Hematopoietic multipotent progenitor cell (in vitro differentiated cells): Measurements from ENCODE around the gene GOLGA8H. TPM values are rescaled to one million over a fixed set of nuclear protein-coding genes. Genes with fewer than 3 reads are reported as not detected.
"Not testable (repeated sequence)": the region's sequence is repeated elsewhere in the genome, so short reads cannot be mapped to it uniquely, and the experiment has no call there.

Experiments
- DNase-seq, 3 donors: peaks; one replicate each; pipeline ENCODE4 v3.0.0-alpha.2; 2011 to 2015; ENCODE audit warnings: low read depth in 2 of 3, low spot score in 2 of 3
- small RNA-seq: library from RNA; depleted of rRNA; stranded (forward); fragments of <200 nt; gene quantifications from one replicate; pipeline ENCODE3, GENCODE V24; 2012
- total RNA-seq: library from RNA; depleted of rRNA; stranded (reverse); fragments of >200 nt; gene quantifications from one replicate; pipeline ENCODE4 v1.2.3, GENCODE V29; 2012

The GOLGA8H gene
- total RNA-seq: 1.6 TPM

GRCh38 chr15:30603796-30604195 is at the start of gene GOLGA8H:
Gene GOLGA8H, plus strand, starts transcription at chr15:30604028. Its CDS starts 98 bp downstream, at chr15:30604126.
- DNase-seq: not testable (repeated sequence)

GRCh38 chr15:30566949-30567348 is 36.9 kb upstream of the GOLGA8H start:
- peak in 1 of 3 donors; percentile 5 for DNase-seq

GRCh38 chr15:30573012-30573491 is 30.8 kb upstream of the GOLGA8H start:
- not testable (repeated sequence) for DNase-seq

GRCh38 chr15:30579394-30579970 is 24.3 kb upstream of the GOLGA8H start:
- not testable (repeated sequence) for DNase-seq

GRCh38 chr15:30580716-30581115 is 23.1 kb upstream of the GOLGA8H start:
- DNase-seq: not testable (repeated sequence)

GRCh38 chr15:30598953-30599352 is 4.9 kb upstream of the GOLGA8H start:
- DNase-seq: not testable (repeated sequence)

- not testable (repeated sequence) for DNase-seq
Measured at GRCh38 chr15:30612271-30612670, 8.4 kb downstream of the GOLGA8H start.

- DNase-seq: peak in 1 of 3 donors; percentile 1
Measured at GRCh38 chr15:30621342-30621741, 17.5 kb downstream of the GOLGA8H start.

- DNase-seq: peak; percentile 80 to 98 (median 95)
Measured at GRCh38 chr15:30625436-30626193, 21.8 kb downstream of the GOLGA8H start, which contains the start of gene ARHGAP11B. Gene ARHGAP11B, plus strand, starts transcription at chr15:30626128.

- peak in 1 of 3 donors; percentile 13 for DNase-seq
Measured at GRCh38 chr15:30626194-30626565, 22.4 kb downstream of the GOLGA8H start.

GRCh38 chr15:30626632-30627031 is 22.8 kb downstream of the GOLGA8H start:
- DNase-seq: not testable (repeated sequence)

- peak in 1 of 3 donors; percentile 45 for DNase-seq
Measured at GRCh38 chr15:30650012-30650929, 46.4 kb downstream of the GOLGA8H start.

GRCh38 chr15:30661154-30661553 is 57.3 kb downstream of the GOLGA8H start:
- DNase-seq: peak in 1 of 3 donors; percentile 27

Small RNAs within 50 kb of the gene (small RNA-seq; reads per million reads assigned to genes)
- gene RF00096 (not detected), gene RN7SL628P (not detected), gene RN7SL796P (not detected)

Other genes with a start within 250 kb of the GOLGA8H start
- 10.2 TPM for gene CHRFAM7A, start 210.5 kb upstream of the GOLGA8H start, total RNA-seq
- gene GOLGA8R, start 189.8 kb upstream of the GOLGA8H start, total RNA-seq: 4.8 TPM
- gene GOLGA8Q, start 52.0 kb upstream of the GOLGA8H start, total RNA-seq: 1.3 TPM